NCI-H446 treated with DMSO at 0.1 percent for 48 hours (cell line): Measurements from ENCODE around the gene NFX1.
"Not testable (repeated sequence)": the region's sequence is repeated elsewhere in the genome, so short reads cannot be mapped to it uniquely, and the experiment has no call there.

Experiments
- DNase-seq: peaks from one replicate; lab custom pipeline; 2025; lab: John Stamatoyannopoulos, UW

NFX1 gene

DNA sequence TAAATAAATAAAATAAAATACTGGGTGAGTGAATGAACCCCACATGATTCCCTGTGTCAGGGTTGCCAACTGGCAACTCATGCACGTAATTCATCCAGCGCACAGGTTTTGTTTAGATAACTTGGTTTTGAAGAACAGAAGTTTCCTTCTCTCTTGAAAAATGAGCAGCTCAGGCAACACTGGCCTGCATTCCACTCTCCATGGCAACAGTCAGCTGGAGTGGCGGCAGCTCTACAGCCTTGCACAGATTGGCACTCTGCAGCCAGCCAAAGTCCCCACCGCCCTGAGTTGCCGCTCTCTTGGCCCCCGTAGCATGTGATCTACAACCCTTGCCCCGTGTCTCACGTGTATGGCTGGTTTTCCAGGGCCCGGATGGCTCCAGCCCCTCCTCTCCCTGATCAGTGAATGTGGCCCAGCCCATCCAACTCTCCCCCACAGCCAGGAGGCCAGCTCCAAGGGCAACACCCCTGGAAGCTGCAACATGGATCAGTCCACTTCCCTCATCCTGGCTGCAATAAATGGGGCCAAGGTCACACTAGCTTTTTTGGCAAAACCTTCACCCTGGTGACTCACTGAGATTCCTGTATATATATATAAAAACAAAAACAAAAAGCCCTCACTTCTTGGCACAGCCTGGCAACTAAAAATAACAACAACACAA, 100.9 kb downstream of the NFX1 start:
- peak; percentile 50 for DNase-seq

- DNase-seq, result not testable (repeated sequence)
These were observed 102.3 kb downstream of the NFX1 start for GRCh38 chr9:33392591-33393021.

DNA sequence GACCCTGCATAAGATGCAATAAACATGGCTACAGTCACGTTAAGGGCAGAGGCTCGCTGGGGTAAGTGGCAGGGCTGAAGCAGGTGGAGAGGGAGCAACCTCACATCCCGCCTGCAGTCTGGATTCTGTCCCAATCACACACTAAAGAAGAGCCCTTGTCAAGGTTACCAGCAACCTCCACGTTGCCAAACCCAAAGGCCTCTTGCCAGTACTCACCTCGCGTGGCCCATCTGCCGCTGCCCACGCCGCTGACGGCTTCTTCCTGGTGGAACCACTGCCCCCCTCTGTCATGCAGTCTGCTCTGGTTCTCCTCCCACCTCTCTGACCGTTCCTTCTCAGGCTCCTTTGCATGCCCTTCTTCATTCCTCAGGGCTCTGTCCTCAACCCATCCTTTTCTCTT, 103.3 kb downstream of the NFX1 start:
- DNase-seq, result no peak

DNA sequence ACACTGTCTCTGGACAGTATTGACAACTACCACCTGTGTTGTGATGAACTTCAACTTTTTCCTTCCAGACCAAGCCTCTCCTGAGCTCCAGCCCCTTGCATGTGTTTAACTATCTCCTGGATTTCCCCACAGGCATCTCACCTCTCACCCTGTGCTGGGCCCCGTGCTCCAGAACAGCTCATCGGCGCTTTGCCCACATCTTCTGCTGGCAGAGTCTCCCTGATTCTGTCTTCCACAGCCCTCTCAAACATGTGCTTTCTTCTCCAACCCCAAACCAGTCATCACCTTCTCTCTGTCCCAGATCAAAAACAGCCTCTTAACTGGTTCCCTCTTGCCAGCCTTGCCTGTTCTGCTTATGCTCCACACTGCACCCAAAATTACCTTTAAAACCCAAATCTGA, 103.7 kb downstream of the NFX1 start:
- DNase-seq, result not testable (repeated sequence)

DNA sequence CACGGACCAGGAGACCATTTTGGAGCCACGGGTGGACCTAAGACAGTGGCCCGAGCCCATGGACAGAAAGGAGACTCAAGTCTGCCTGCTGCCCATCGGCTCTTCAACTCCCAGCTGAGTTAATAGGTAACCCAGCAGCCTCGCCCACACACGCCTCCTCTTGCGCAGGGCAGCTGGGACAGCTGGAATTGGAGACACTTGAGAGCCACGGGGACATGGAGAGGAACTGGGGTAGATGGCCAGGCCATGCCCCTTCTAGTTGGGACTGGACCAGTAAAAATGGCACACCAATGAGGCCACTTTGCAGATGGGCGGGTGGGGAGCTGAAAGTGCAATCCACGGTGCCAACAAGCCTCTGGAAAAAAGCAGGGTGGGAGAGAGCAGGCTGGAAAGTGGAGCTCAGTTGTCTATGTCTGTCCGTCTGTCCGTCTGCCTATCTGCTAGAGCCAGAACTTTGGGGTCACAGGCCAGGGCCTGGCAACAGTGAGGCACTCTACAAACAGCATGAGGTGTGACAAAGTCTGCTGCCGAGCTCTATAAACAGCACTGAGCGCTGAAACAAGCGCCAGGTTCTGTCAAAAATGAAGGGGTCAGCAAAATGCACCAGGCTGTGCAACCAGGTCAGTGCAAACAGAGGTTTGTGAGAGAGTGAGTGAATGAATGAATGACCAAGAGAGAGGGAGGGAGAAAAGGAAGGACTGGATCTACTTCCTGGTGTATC, 105.0 kb downstream of the NFX1 start:
- DNase-seq, result not testable (repeated sequence)

DNA sequence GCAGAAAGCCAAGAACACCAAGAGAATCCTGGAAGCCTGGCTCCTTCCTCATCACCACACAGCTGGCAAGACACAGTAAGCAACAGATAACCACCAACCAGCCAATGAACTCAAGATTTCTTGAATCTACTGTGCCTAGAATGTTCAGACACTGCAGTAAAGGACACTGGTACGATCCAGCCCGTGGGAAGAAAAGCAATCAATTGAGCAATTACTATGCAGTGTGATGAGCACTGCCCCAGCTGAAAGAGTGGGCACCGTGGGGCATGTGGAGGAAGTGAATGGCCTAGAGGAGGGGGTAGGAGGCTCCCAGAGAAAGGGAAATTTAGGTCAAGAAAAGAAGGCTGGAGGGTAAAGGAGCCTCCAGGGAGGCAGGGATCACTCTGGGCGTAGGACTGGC, 107.5 kb downstream of the NFX1 start:
- not testable (repeated sequence) for DNase-seq

- not testable (repeated sequence) for DNase-seq
These were observed 108.7 kb downstream of the NFX1 start for GRCh38 chr9:33399047-33399446.

GRCh38 chr9:33401809-33402208, 111.5 kb downstream of the NFX1 start:
- DNase-seq, result not testable (repeated sequence)

DNA sequence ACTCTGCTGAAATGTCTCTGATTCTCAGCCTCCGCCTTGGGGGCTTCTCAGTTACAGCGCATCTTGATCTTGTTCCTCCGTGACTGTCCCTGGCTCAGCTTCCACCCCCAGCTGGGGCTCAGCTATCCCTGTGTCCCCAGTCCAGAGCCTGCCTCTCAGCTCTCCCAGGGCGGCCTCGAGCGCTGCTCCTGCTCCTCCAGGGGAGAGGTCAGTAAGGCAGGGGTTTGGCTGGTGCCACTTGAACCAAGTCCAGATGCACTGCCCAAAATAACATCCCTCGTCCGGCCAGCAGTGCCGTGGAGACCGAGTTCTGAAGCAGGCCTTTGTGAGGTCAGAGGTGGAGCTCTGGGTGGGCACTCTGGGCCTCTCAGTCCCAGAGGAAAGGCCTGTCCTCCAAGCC, 112.1 kb downstream of the NFX1 start, which contains the start of gene AQP7:
Gene AQP7, minus strand, starts transcription at position 198 of the 400 bp plus-strand sequence. CDS start 1,306 bp downstream, outside the sequence.
- not testable (repeated sequence) for DNase-seq

GRCh38 chr9:33403941-33404787, 113.8 kb downstream of the NFX1 start:
- DNase-seq, result no peak

- DNase-seq, result no peak
These were observed 114.6 kb downstream of the NFX1 start for GRCh38 chr9:33404788-33405362.

DNA sequence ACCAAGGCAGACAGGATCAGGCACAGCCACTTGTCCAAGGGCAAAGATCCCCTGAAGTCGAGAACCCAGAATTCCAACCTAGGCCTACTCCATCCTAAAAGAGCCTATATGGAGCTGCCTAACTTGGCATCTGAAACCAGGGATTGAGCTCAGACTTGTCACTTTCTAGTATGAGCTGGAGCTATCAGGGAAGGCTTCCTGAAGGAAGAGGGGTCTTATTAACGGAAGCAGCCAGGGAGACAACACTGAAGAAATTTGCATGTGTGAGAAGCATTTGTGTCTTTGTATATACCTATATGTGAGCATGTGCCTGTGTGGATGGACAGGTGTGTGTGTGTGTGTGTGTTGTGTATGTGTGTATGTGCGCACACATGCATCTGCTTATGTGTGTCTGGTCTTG, 116.7 kb downstream of the NFX1 start:
- no peak for DNase-seq

DNA sequence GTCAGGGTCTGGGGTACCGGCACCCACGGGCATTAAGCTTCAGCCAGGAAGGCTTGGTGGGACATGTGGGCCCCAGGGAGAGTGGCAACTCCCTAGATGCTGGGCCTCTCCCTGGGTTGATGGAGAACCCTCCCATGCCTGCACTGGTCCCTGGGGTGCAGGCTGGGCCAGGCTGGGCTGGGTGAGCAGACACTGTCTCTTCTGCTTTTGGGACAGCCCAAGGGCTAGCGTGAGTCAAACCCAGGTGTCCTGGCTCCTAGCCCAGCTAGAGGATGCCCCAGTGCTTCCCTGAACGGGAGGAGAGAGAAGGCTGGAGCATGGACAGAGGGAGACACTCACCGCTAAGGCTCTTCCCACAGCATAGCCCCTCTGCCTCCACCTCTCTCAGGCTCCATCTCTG, 117.8 kb downstream of the NFX1 start:
- DNase-seq, result no peak

- DNase-seq, result no peak
These were observed 124.0 kb downstream of the NFX1 start for GRCh38 chr9:33414268-33414667.

DNA sequence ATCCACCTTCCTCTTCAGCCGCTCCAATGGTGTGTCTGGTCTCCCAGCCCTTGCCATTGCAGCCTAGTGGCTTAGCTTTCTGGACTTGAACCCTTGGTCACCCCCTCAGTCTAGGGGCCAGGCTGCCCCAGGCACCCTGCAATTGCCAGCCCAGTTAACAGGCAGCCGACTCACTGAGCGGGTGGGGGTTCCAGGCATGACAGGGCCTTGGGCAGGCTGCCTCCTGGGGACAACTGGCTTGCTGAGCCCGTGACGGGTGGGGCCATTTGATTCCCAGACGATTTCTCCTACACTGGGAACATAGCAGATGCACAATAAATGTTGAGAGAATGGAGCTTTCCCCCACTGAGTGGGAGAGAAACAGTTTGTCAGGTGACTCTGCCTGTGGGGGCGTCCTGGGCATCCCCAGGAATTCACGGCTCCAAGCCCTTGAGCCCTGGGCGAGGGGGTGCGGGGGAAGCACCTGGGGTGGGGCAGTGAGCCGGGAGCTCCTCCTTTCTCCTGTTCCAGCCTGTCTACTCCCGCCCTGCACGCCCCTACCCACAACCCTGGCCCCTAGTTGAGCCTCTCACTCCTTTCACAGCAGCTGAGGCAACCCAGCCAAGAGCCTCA, 124.7 kb downstream of the NFX1 start:
- DNase-seq, result no peak

GRCh38 chr9:33415501-33416038, 125.3 kb downstream of the NFX1 start:
- no peak for DNase-seq

DNA sequence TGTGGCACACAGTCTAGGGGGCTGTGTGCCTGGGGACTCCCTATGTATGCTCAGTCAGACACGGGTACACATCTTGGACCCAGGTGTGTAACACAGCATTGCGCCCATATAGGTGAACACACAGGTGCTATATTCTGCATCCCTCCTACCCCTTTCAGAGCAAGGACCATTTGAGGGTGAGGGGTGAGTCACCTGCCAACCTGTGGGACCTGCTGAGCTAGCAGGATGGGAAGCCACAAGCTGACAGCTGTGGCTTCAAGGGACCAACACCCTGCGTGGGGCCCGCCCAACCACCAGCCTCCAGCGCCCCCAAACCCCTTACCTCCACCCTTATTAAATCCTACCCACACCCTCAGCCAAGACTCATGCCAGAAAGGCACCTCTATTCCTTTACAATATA, 126.7 kb downstream of the NFX1 start:
- DNase-seq, result no peak

DNA sequence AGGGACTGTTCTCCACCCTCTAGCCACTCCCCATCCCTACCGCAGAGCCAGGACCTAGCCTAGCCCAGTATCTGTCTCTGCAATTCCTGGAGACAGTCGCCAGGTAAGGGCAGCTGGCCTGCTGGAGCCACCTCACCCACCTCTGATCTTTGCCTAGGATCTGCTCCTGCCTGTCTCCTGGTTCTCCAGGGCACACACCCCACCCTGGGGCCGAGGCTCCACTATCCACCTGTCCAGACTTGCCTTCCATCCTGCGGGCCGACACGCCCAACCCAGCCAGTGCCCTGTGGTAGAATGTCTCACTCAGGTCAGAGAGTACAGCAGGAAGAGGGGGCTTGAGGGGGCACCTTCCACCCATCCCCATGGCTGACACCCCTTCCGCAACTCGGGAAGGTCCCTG, 127.8 kb downstream of the NFX1 start:
- DNase-seq, result no peak

GRCh38 chr9:33419708-33420303, 129.5 kb downstream of the NFX1 start:
- DNase-seq, result no peak
